Uterus (tissue), 4 donors: ENCODE results near the gene IQSEC1. TPM values are rescaled to one million over a fixed set of nuclear protein-coding genes. Genes with fewer than 3 reads are reported as not detected.

Experiments
- DNase-seq, 2 donors: peaks; one replicate each; pipeline ENCODE4 v3.0.0-alpha.2; 2019 to 2020
- H3K27ac ChIP-seq, 2 donors: fragments of 200-600 bp; sonication (generic); 1 replicate in 1 of 2; 2 replicates in 1 of 2; pipeline ENCODE4 v1.5.1; 2016 to 2018
- H3K27me3 ChIP-seq, 2 donors: fragments of 200-600 bp; sonication (generic); one replicate each; pipeline ENCODE4 v1.5.1; 2018 to 2019; ENCODE audit warnings: control low read depth in 1 of 2
- H3K36me3 ChIP-seq, 2 donors: fragments of 200-600 bp; sonication (generic); one replicate each; pipeline ENCODE4 v1.5.1; 2019; ENCODE audit warnings: control low read depth in 1 of 2
- H3K4me1 ChIP-seq, 2 donors: fragments of 200-600 bp; sonication (generic); one replicate each; pipeline ENCODE4 v1.5.1; 2018 to 2019; ENCODE audit warnings: control low read depth in 1 of 2
- H3K4me3 ChIP-seq, 2 donors: fragments of 200-600 bp; sonication (generic); 1 replicate in 1 of 2; 2 replicates in 1 of 2; pipeline ENCODE4 v1.5.1; 2018 to 2019; ENCODE audit warnings: mild to moderate bottlenecking in 1 of 2
- H3K9me3 ChIP-seq, 2 donors: fragments of 200-600 bp; sonication (generic); one replicate each; pipeline ENCODE4 v1.5.1; 2019; ENCODE audit warnings: control low read depth in 1 of 2
- POLR2A ChIP-seq, 2 donors: fragments of 450-650 bp; IDR thresholded peaks; one replicate each; pipeline ENCODE4 v1.6.1; 2016; ENCODE audit warnings: antibody characterized with exemption in 2 of 2, mild to moderate bottlenecking in 1 of 2, moderate library complexity in 1 of 2
- intact Hi-C: fragments of 100-400 bp; cut with DNase I; formaldehyde crosslinking; loops from one replicate; pipeline ENCODE4 v1.15.1; 2023; ENCODE audit warnings: low total_unique reads
- total RNA-seq, 4 donors: library from RNA; depleted of rRNA in 3 of 4; stranded (reverse); fragments of >200 nt in 3 of 4; gene quantifications; one replicate each; pipeline versions ENCODE4 v1.1.0 to v1.2.4, GENCODE V29; 2014 to 2023
- TF ChIP-seq, protein P1 (sequence below), 4 experiments: fragments of 200-600 bp in 2 of 4; fragments of 450-650 bp in 2 of 4; sonication (generic) in 2 of 4; IDR thresholded peaks; one replicate each; pipeline ENCODE4 v1.5.1; 2016 to 2019; ENCODE audit warnings: antibody characterized with exemption in 4 of 4, mild to moderate bottlenecking in 2 of 4, moderate library complexity in 1 of 4
- donor health status: DM: yes; HTN: yes; CAD: no.

Gene IQSEC1
- total RNA-seq, 4 donors from 2014 or later: 17.9 to 61.4 (median 49.7) TPM

DNA sequence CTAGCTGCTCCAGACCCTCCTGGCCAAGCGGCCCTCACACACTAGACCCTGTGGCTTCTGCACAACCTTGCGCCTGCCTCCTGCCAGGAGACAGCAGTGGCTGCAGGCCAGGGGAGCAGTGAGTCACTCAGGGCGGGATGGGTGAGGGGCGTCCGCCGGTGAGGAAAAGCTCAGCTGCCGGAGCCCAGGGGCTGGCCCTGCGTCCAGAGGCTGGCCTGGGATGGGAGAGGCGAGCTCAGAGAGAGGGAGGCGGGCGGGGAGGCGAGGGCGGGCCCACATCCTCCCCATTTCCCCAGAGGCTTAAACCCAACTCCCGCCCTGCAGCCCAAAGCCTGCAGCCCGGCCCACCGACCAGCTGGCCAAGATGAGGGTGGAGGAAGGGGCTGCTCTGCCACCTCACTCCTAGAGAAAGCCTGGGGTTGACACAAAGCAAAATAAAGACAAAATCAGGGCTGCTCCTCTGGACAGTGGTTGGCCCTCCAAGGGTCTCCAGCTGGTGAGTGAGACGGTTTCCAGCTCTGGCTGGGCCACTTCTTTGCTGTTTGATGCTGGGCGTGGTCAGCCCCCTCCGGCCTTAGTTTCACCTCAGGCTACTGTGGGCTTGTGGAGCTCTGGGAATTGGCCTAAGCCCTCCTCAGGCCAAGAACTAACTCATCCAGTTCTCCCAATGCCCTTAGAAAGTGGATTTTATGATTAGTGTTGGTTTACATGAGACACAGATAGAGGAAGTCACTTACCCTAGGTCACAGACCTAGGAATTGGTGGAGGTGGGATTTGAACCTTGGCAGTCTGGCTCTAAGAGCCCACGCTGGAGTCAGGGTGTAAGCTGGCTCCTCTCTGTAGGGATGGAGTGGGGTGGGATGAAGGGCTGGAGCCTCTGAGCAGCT lies 50.6 kb downstream of the IQSEC1 start:
- Histone ChIP-seq H3K27ac (peak overlapping the region; percentile 40 to 73), H3K4me3 (no peak overlapping the region), H3K36me3 (no peaks in the 10 kb centered on the region), H3K9me3 (no peaks in the 10 kb centered on the region), H3K27me3 (no peaks in the 10 kb centered on the region), H3K4me1 (peaks cover 9 to 12% of the 10 kb centered on the region in 2 donors)
- peak; percentile 76 to 84 for DNase-seq
- intact Hi-C loops: no loop called here
- TF ChIP-seq, protein P1, sequence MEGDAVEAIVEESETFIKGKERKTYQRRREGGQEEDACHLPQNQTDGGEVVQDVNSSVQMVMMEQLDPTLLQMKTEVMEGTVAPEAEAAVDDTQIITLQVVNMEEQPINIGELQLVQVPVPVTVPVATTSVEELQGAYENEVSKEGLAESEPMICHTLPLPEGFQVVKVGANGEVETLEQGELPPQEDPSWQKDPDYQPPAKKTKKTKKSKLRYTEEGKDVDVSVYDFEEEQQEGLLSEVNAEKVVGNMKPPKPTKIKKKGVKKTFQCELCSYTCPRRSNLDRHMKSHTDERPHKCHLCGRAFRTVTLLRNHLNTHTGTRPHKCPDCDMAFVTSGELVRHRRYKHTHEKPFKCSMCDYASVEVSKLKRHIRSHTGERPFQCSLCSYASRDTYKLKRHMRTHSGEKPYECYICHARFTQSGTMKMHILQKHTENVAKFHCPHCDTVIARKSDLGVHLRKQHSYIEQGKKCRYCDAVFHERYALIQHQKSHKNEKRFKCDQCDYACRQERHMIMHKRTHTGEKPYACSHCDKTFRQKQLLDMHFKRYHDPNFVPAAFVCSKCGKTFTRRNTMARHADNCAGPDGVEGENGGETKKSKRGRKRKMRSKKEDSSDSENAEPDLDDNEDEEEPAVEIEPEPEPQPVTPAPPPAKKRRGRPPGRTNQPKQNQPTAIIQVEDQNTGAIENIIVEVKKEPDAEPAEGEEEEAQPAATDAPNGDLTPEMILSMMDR (IDR thresholded peaks at IDR 0.05): no peak
- TF ChIP-seq POLR2A (IDR thresholded peaks at IDR 0.05): no peak

DNA sequence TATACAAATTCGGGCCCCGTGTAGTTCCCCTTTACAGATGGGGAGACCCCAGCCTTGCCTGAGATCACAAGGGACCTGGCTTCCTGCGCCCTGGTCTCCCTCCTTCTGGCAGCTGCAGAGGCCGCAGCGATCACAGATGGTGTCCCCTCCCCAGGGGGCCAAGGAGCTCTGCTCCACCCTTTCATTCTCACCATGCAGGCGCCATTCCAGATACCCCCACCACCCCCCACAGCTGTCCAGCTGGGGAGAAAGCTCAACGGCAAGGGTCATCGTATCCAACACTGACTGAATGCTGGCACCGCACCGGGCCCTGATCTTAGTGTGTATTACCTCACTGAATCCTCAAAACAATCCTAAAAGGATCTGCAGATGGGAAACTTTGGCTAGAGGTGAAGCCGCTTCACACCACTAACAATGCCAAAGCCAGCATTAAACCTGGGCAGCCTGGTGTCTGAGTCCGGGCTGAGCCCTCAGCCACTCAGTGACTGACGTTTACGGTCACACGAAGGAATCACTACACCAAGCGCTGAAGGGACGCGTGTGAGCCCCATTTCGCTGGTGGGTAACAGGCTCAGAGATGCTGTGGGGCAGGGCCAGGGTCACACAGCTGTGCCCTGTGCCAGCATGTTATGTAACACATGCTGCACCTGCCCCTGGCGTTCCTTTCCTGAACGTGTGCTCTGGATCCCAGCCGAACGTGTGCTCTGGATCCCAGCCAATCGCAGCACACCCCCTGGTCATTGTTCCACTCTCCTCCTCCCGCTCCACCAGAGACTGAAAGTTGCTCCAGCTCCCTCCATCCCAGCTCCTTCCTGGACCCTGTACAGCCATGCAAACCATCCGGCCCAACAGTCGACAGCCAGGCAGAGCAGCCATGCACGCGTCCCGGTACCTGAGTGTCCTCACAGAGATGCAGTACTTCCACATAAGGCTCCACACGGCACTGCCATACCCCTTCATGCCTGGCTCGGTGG lies 51.8 kb downstream of the IQSEC1 start:
- H3K4me1 ChIP-seq: peaks cover 9 to 12% of the 10 kb centered on the region in 2 donors
- H3K36me3 ChIP-seq: no peaks in the 10 kb centered on the region
- peak overlapping the region; percentile 40 to 73 for H3K27ac ChIP-seq
- no peak overlapping the region for H3K4me3 ChIP-seq
- no peak for DNase-seq
- intact Hi-C loops: no loop called here
- no peaks in the 10 kb centered on the region for H3K9me3 ChIP-seq
- no peaks in the 10 kb centered on the region for H3K27me3 ChIP-seq
- TF ChIP-seq, protein P1 (IDR thresholded peaks at IDR 0.05): no peak
- no peak for TF ChIP-seq POLR2A (IDR thresholded peaks at IDR 0.05)

GRCh38 chr3:13020159-13020750 lies 53.0 kb downstream of the IQSEC1 start:
- Histone ChIP-seq H3K27me3 (no peaks in the 10 kb centered on the region), H3K4me1 (peaks cover 9 to 12% of the 10 kb centered on the region in 2 donors), H3K4me3 (no peak overlapping the region), H3K36me3 (no peaks in the 10 kb centered on the region), H3K9me3 (no peaks in the 10 kb centered on the region), H3K27ac (no peak overlapping the region)
- DNase-seq: no peak
- TF ChIP-seq, protein P1 (IDR thresholded peaks at IDR 0.05): no peak
- no peak for TF ChIP-seq POLR2A (IDR thresholded peaks at IDR 0.05)
- intact Hi-C loops: no loop called here

- no peaks in the 10 kb centered on the region for H3K27me3 ChIP-seq
- H3K4me1 ChIP-seq: peaks cover 9 to 12% of the 10 kb centered on the region in 2 donors
- intact Hi-C loops: no loop called here
- no peak overlapping the region for H3K4me3 ChIP-seq
- H3K9me3 ChIP-seq: no peaks in the 10 kb centered on the region
- peak in 1 of 2 donors; percentile 64 for DNase-seq
- H3K27ac ChIP-seq: no peak overlapping the region
- no peaks in the 10 kb centered on the region for H3K36me3 ChIP-seq
- no peak for TF ChIP-seq POLR2A (IDR thresholded peaks at IDR 0.05)
- TF ChIP-seq, protein P1 (IDR thresholded peaks at IDR 0.05): no peak
Measured at GRCh38 chr3:13019243-13020095, 53.8 kb downstream of the IQSEC1 start.
